Articular chondrocyte of knee joint (primary cell): Measurements from ENCODE around the gene BDH2. TPM values are rescaled to one million over a fixed set of nuclear protein-coding genes. Genes with fewer than 3 reads are reported as not detected.

ENCODE experiments used
- total RNA-seq: library from RNA; depleted of rRNA; stranded (reverse); fragments of >200 nt; gene quantifications from 2 replicates; pipeline ENCODE4 v1.2.3, GENCODE V29; 2012

The BDH2 gene
- total RNA-seq: 47.7 and 59.2 TPM in 2 replicates

GRCh38 chr4:103099691-103100392 lies at the start of gene BDH2:
TSS of gene BDH2 (minus strand) at chr4:103099834. CDS start at chr4:103096254, 3,580 bp downstream.

GRCh38 chr4:103076747-103077347 lies 22.8 kb downstream of the BDH2 start, which contains the start of gene SLC9B2:
TSS of gene SLC9B2 (minus strand) at chr4:103076761. CDS start at chr4:103067550, 9,211 bp downstream.

Other genes starting within 250 kb of the BDH2 start
- 37.5 and 38.8 TPM in 2 replicates for gene CISD2, start 230.8 kb downstream of the BDH2 start, total RNA-seq
- 0.65 and 1.7 TPM in 2 replicates for gene SLC9B1, start 80.1 kb downstream of the BDH2 start, total RNA-seq
- gene SLC9B2, start 23.1 kb downstream of the BDH2 start, total RNA-seq: 24.8 and 29.5 TPM in 2 replicates
- 15.7 and 24.3 TPM in 2 replicates for gene CENPE, start 98.5 kb upstream of the BDH2 start, total RNA-seq